ENCODE results near the gene RDH12. TPM values are rescaled to one million over a fixed set of nuclear protein-coding genes. Genes with fewer than 3 reads are reported as not detected.

Gene RDH12
- total RNA-seq, 2 experiments from 2014 or later: not detected

DNA sequence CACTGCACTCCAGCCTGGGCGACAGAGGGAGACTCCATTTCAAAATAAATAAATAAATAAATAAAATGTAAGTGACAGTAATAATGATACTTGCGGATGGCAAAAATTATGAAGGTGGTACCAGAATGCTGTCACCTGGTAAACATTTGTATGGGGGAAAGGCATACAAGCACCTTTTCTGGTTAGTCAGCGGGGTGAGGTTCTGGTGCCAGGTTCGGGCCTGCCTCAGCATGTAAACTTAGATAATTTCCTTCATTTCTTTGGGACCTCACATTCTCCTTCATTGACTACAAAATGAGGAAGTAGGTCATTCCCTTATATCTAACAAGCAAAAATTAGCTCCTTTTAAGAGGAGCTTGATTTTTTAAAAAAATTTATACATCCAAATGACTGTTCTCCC lies 38.1 kb upstream of the RDH12 start:
- POLR2A ChIA-PET: interaction anchor here (0.6 to 1.3 kb wide), 4 partner anchors 10 to 378 kb away, joined by 3 to 4 read pairs (median 4); no protein-coding TSS in a partner anchor

DNA sequence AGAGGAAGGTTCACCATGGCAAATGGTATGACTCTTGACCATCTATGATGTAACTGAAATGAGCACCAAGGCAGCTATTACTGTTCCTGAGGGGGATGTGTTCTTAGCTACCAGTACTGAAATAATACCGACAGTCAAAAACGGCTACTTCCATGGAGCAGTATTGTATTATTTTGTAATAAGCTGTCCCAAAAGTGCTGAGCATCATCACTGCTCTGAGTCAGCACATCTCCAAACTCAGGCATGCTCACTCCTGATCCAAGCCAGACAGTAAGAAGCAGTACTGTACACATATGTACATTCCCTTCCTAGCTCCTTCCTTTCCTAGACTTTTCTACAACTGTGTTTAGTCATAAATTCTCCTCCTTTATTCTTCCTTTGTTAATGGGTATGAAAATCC lies 35.8 kb upstream of the RDH12 start:
- Histone ChIP-seq H3K79me2 (ENCODE audit: insufficient read depth, low read depth, low read length) (peaks cover 47% of the 10 kb centered on the region), H3K4me3 (ENCODE audit: low read depth, low read length, poor library complexity, severe bottlenecking) (no peak overlapping the region), H3K9me2 (ENCODE audit: insufficient read depth, low read length) (no peaks in the 10 kb centered on the region), H2AFZ (ENCODE audit: low read length) (no peak overlapping the region), H3K9me3 (ENCODE audit: low read length) (no peaks in the 10 kb centered on the region), H4K20me1 (ENCODE audit: insufficient read depth, low read length) (peaks cover 24% of the 10 kb centered on the region), H3K4me2 (ENCODE audit: low read length) (no peak overlapping the region), H3K4me1 (ENCODE audit: insufficient read depth, low read length, poor library complexity, severe bottlenecking) (peaks cover 21% of the 10 kb centered on the region), H3K36me3 (ENCODE audit: insufficient read depth, low read length) (peaks cover 15% of the 10 kb centered on the region), H3K27ac (ENCODE audit: low read depth, low read length, poor library complexity, severe bottlenecking) (no peak overlapping the region)
- no TSS peak for BruUV-seq (replicated peaks)
- ChIA-PET CTCF (ENCODE audit: unreplicated experiment) (interaction anchor here (1.0 to 1.1 kb wide), 2 partner anchors 38 to 66 kb away, joined by 3 read pairs; partner anchors contain the start of gene PIGH), POLR2A (interaction anchor here (0.5 to 1.6 kb wide), 5 partner anchors 12 to 302 kb away, joined by 3 to 6 read pairs (median 4); no protein-coding TSS in a partner anchor)
- intact Hi-C loops (cut with micrococcal nuclease; ENCODE audit: unreplicated experiment): no loop called here
- TF ChIP-seq, protein P1, sequence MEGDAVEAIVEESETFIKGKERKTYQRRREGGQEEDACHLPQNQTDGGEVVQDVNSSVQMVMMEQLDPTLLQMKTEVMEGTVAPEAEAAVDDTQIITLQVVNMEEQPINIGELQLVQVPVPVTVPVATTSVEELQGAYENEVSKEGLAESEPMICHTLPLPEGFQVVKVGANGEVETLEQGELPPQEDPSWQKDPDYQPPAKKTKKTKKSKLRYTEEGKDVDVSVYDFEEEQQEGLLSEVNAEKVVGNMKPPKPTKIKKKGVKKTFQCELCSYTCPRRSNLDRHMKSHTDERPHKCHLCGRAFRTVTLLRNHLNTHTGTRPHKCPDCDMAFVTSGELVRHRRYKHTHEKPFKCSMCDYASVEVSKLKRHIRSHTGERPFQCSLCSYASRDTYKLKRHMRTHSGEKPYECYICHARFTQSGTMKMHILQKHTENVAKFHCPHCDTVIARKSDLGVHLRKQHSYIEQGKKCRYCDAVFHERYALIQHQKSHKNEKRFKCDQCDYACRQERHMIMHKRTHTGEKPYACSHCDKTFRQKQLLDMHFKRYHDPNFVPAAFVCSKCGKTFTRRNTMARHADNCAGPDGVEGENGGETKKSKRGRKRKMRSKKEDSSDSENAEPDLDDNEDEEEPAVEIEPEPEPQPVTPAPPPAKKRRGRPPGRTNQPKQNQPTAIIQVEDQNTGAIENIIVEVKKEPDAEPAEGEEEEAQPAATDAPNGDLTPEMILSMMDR (conservative IDR thresholded peaks at IDR 0.05; ENCODE audit: low read length): no peak
- TF ChIP-seq EZH2phosphoT487 (IDR thresholded peaks at IDR 0.05; ENCODE audit: borderline replicate concordance, low read depth, low read length): no peak
- no peak for DNase-seq (ENCODE audit: low spot score)

More for the DNA sequence above, 38.1 kb upstream of the RDH12 start:
- Histone ChIP-seq H3K36me3 (ENCODE audit: insufficient read depth, low read length) (peaks cover 34% of the 10 kb centered on the region), H3K4me1 (ENCODE audit: insufficient read depth, low read length, poor library complexity, severe bottlenecking) (peaks cover 15% of the 10 kb centered on the region), H3K4me2 (ENCODE audit: low read length) (no peak overlapping the region), H3K9me2 (ENCODE audit: insufficient read depth, low read length) (no peaks in the 10 kb centered on the region), H3K27ac (ENCODE audit: low read depth, low read length, poor library complexity, severe bottlenecking) (no peak overlapping the region), H3K4me3 (ENCODE audit: low read depth, low read length, poor library complexity, severe bottlenecking) (no peak overlapping the region), H4K20me1 (ENCODE audit: insufficient read depth, low read length) (peaks cover 20% of the 10 kb centered on the region), H3K9me3 (ENCODE audit: low read length) (no peaks in the 10 kb centered on the region), H2AFZ (ENCODE audit: low read length) (no peak overlapping the region), H3K79me2 (ENCODE audit: insufficient read depth, low read depth, low read length) (peaks cover 38% of the 10 kb centered on the region)
- no TSS peak for BruUV-seq (replicated peaks)
- TF ChIP-seq, protein P1 (conservative IDR thresholded peaks at IDR 0.05; ENCODE audit: low read length): no peak
- no peak for TF ChIP-seq EZH2phosphoT487 (IDR thresholded peaks at IDR 0.05; ENCODE audit: borderline replicate concordance, low read depth, low read length)
- DNase-seq (ENCODE audit: low spot score): no peak
- intact Hi-C loops (cut with micrococcal nuclease; ENCODE audit: unreplicated experiment): no loop called here
- CTCF ChIA-PET (ENCODE audit: unreplicated experiment): interaction anchor here (1.7 kb wide), 1 partner anchor 41 kb away, joined by 4 read pairs; no protein-coding TSS in a partner anchor

DNA sequence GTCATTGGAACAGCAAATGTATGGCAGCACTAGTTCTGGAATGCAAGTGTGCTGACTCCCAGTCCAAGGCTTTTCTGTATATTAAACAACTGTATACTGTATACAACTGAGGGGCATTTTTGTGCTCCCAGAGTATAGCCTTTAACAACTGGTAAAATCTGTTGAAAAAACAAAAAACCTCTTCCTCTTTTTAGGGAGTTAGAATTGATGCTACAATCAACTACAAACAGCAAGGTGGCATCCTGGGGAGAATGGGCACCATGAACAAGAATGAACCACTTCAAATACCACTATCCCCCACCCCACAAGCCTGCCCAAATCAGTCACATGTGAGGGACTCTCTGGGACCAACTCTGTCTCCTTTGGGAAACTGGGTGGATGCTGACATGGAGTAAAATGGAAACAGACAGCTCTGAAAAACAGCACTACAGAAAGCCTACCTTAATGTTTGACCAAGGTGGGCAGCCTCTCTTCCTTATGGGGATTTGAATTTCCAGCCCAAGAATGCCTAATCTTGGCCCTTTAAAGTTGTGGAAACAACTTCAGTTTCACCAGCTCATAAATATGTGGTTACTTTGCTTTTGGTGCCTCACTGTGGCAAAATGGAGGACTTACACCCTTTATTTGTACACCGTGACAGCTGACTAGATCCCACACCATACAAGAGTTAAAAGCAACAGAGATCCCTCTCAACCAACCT lies 34.8 kb upstream of the RDH12 start:
- H3K9me3 ChIP-seq (ENCODE audit: low read length): no peaks in the 10 kb centered on the region
- TF ChIP-seq, protein P1 (conservative IDR thresholded peaks at IDR 0.05; ENCODE audit: low read length): peak; percentile 86
- no peak for TF ChIP-seq EZH2phosphoT487 (IDR thresholded peaks at IDR 0.05; ENCODE audit: borderline replicate concordance, low read depth, low read length)
- H3K4me3 ChIP-seq (ENCODE audit: low read depth, low read length, poor library complexity, severe bottlenecking): no peak overlapping the region
- peaks cover 21% of the 10 kb centered on the region for H3K4me1 ChIP-seq (ENCODE audit: insufficient read depth, low read length, poor library complexity, severe bottlenecking)
- DNase-seq (ENCODE audit: low spot score): peak; percentile 63
- intact Hi-C loops (cut with micrococcal nuclease; ENCODE audit: unreplicated experiment): loop anchor here (1.0 kb wide), 2 partner anchors 48 to 83 kb away; partner anchors contain the start of gene ARG2
- H4K20me1 ChIP-seq (ENCODE audit: insufficient read depth, low read length): peaks cover 24% of the 10 kb centered on the region
- H2AFZ ChIP-seq (ENCODE audit: low read length): no peak overlapping the region
- peak overlapping the region; percentile 29 for H3K4me2 ChIP-seq (ENCODE audit: low read length)
- BruUV-seq (replicated peaks): no TSS peak
- peaks cover 14% of the 10 kb centered on the region for H3K36me3 ChIP-seq (ENCODE audit: insufficient read depth, low read length)
- ChIA-PET POLR2A (interaction anchor here (0.6 to 0.7 kb wide), 2 partner anchors 15 to 144 kb away, joined by 3 to 4 read pairs; no protein-coding TSS in a partner anchor), CTCF (ENCODE audit: unreplicated experiment) (interaction anchor here (0.6 to 1.0 kb wide), 4 partner anchors 9 to 82 kb away, joined by 3 to 5 read pairs (median 4); partner anchors contain the start of gene PIGH)
- H3K9me2 ChIP-seq (ENCODE audit: insufficient read depth, low read length): no peaks in the 10 kb centered on the region
- H3K79me2 ChIP-seq (ENCODE audit: insufficient read depth, low read depth, low read length): peaks cover 52% of the 10 kb centered on the region
- no peak overlapping the region for H3K27ac ChIP-seq (ENCODE audit: low read depth, low read length, poor library complexity, severe bottlenecking)
